NK-92 (cell line): ENCODE results near the gene NUP62.
"Not testable (repeated sequence)": the region's sequence is repeated elsewhere in the genome, so short reads cannot be mapped to it uniquely, and the experiment has no call there.

Source experiments
- DNase-seq: peaks from one replicate; lab custom pipeline; 2025; ENCODE audit not compliant: unreplicated experiment; lab: John Stamatoyannopoulos, UW

The NUP62 gene, protein sequence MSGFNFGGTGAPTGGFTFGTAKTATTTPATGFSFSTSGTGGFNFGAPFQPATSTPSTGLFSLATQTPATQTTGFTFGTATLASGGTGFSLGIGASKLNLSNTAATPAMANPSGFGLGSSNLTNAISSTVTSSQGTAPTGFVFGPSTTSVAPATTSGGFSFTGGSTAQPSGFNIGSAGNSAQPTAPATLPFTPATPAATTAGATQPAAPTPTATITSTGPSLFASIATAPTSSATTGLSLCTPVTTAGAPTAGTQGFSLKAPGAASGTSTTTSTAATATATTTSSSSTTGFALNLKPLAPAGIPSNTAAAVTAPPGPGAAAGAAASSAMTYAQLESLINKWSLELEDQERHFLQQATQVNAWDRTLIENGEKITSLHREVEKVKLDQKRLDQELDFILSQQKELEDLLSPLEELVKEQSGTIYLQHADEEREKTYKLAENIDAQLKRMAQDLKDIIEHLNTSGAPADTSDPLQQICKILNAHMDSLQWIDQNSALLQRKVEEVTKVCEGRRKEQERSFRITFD

DNA sequence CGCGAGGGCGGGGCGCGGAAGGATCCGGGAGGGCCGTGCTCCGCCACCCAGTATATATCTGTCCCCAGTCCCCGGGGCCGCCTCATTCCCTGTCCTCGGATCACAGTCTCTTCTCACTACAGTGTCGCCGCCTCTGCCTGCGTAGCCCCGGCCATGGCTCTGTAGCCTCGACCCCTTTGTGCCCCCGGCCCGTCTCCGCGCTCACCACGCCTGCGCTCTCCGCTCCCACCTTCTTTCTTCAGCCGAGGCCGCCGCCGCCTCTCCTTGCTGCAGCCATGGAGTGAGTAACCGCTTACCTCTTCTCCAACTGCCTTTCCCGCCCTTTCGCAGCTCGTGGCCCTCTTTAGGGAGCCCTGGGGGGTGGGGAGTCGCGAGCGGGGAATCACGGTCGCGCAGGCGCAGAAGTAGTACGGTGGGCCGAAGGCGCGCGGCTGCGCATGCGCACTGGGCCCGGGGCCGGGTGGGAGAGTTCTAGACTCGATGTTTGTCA lies at the start of gene NUP62, which contains the start of gene ATF5:
Gene NUP62, minus strand, starts transcription at position 384 of the 490 bp plus-strand sequence. CDS start 19,697 bp downstream, outside the sequence.
Gene ATF5, plus strand, starts transcription at position 85 of the 490 bp plus-strand sequence. CDS start 1,646 bp downstream, outside the sequence.
- DNase-seq = no peak

DNA sequence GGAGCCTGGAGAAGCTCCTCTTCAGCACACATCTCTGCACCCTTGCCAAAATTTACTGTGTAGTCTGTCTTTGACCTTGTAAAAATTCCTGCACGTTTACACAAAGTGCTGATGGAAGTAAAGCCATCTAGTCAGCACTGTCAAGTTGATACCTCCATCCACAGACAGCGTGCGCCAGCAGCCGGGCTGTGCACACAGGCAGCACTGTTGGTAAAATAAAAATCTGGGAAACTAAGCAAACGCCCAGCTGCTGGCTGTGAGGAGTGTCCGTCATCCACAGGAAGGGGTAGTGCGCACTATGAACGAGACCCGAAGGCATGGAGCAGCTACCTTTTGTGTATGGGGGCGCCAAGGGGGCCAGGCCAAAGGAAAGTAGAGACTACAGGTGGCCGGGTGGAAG lies 49.0 kb upstream of the NUP62 start:
- DNase-seq = no peak

DNA sequence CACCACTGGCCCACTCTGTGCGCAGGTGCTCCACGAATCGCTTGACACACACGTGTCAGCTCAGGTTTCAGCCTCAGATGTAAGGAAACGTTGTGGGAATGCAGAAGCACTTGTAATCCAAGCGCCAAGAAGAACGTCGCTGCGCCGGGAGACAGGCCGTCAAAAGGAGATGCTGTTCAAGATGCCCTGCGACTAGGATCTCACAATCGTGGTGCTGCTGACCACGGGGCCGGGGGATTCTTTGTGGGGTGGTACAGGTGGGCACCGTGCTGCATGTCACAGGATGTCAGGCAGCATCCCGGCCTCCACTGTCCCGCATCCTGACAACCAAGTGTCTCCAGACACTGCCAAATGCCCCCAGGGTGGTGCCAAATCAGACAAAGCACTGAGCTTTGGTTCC lies 48.6 kb upstream of the NUP62 start:
- no peak for DNase-seq

DNA sequence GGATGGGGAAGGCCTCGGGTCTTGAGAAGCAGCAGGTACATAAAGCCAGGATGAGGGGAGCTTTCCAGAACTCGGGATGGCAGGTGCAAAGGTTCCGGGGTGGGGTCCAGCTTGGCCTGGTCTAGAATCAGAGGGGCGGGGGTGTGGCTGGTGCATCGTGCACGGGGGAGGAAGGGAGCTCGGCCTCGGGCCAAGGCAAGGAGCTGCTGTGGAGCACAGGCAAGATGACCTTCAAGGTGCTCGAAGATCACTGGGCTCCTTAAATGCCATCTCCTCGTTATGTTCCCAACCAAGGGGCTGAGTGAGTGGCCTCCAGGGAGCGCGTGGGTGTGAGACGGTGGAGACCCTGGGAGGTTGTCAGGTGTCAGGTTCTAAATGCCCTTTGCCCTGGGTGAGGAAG lies 47.8 kb upstream of the NUP62 start:
- DNase-seq = no peak

DNA sequence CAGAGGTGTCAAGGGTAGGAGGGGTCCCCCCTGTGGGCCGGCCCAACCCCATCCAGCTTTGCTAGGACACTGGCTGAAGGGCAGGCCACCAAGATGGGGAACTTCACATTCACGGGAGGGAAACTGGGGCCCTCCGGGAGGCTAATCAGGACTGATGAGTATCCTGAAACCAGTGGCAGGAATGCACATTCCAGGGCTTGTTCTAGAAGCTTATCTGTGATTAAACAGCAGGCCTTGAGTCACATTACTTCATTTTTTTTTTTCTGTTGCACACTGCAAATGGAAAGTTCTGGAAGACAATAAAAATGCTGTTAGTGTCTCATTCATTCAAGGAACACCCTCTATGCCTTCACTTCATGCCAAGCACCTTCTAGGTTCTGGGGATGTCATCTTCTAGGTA lies 47.2 kb upstream of the NUP62 start:
- no peak for DNase-seq

DNA sequence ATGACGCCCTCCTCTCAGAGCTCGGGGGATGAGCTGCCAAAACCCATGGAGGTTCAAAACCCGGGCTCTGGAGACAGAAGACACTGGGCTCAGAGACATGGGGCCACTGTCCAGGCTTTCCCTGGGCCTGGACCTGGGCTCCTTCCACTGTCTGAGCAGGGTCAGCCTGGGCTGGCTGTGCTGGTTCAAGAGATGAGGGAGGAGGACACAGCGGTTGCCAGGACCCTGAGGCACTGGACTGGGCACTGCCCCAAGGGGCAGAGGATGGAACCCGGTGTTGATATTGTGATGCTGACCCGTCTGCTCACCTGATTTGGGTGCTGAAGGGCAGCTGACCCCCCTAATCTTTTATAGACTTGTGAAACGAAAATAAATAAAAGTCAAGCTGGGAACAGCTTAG lies 45.7 kb upstream of the NUP62 start:
- DNase-seq = no peak

DNA sequence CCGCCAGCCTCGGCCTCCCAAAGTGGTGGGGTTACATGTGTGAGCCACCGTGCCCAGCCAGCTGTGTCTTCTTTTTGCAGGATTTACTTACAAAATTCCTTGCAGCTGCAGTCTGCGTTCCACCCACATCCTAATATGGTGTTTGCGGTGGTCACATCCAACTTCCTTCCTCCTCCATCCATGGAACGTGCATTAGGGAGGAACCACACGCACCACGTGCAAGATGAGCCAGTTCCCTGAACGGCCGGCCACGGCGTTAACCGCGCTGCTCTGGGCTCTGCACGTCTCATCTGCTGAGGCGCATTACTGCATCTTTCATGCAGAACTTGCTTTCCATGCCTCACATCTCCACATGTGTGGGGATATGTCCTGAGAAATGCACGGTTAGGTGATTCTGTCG lies 44.7 kb upstream of the NUP62 start:
- no peak for DNase-seq

DNA sequence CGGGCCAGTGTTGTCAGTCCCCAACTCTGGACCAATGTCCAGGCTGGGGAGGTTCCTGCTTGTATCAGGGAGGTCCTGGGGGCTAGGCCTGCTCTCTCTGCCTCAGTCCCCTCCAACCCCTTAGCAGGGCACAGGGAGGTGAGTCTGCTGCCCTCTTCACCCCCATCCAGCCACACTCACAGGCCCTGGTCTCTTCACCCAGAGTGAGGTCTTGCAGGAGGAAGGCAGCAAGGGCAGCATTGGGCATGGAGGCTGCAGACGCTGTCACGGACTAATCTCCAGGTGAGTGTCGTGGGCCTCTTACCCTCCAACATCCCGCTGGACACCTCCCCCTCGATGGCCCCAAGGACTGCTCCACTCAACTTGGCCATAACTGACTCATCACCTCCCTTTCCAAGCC lies 43.5 kb upstream of the NUP62 start:
- no peak for DNase-seq

DNA sequence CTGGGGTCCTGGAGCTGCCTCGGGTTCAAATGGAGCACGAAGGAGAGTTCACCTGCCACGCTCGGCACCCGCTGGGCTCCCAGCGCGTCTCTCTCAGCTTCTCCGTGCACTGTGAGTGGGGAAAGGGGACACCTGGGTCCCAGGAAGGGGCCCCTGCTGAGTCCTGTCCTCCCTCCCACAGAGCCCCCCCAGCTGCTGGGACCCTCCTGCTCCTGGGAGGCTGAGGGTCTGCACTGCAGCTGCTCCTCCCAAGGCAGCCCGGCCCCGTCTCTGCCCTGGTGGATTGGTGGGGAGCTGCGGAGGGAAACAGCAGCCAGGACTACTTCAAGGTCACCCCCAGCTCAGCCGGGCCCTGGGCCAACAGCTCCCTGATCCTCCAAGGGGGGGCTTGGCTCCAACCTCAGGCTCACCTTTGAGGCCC lies 42.7 kb upstream of the NUP62 start:
- DNase-seq = no peak

DNA sequence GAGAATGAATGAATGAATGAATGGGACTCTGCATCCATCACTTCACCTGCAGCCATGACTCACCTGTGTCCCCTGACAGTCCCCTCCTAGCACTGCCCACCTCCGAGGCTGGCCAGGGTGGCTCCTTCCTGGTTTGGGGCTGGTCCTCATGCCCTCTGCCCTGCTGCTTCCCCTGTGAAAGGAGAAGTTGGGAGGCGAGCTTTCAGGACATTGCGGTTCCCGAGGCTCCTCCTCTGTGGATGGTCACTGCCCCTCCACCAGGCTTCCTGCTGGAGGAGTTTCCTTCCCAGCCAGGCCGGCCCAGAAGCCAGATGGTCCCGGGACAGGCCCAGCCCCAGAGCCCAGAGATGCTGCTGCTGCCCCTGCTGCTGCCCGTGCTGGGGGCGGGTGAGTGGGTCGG lies 40.1 kb upstream of the NUP62 start:
- not testable (repeated sequence) for DNase-seq

DNA sequence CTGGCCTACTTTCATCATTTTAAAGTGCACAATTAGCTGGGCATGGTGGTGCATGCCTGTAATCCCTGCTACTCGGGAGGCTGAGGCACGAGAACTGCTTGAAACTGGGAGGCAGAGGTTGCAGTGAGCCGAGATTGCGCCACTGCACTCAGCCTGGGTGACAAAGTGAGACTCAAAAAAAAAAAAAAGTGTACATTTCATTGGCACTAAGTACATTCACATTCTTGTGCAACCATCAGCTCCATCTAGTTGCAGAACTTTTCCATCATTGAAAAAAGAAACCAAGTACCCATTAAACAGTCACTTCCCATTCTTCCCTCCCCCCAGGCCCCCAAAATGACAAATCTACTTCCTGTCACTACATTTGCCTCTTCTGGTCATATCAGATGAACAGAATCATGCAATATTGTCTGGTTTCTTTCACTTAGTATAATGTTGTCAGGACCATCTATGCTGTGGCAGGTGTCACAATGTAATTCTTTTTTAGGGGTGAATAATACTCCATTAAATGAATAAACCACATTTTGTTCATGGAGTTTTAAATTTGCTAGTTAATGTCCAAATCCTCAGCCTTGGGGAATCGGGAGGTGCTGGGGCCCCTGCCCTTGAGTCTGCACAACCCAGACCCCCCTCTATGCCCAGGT lies 39.1 kb upstream of the NUP62 start:
- no peak for DNase-seq

DNA sequence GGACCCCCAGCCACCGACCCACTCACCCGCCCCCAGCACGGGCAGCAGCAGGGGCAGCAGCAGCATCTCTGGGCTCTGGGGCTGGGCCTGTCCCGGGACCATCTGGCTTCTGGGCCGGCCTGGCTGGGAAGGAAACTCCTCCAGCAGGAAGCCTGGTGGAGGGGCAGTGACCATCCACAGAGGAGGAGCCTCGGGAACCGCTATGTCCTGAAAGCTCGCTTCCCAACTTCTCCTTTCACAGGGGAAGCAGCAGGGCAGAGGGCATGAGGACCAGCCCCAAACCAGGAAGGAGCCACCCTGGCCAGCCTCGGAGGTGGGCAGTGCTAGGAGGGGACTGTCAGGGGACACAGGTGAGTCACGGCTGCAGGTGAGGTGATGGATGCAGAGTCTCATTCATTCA lies 31.7 kb upstream of the NUP62 start, which contains the start of gene SIGLEC11:
Gene SIGLEC11, minus strand, starts transcription at position 193 of the 400 bp plus-strand sequence. Its CDS starts 91 bp downstream, at position 102.
- not testable (repeated sequence) for DNase-seq

DNA sequence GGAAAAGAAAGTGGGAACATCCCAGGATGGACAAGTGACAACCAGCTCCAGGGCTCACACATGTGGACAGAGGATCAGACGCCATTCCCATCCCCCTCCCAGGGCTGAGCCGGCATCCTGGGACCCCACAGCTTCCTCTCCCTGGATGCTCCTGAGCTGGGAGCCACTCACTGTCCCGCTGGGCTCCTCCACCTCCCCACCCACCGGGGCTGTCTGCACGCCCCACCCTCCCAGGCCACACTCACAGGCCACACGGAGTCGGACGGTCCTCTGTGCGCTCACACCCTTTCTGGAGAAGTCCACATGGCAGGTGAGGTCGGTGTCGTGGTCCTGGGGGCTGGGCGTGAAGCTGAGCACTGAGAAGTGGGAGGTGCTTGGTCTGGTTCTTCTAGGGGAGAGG lies 30.6 kb upstream of the NUP62 start:
- not testable (repeated sequence) for DNase-seq

DNA sequence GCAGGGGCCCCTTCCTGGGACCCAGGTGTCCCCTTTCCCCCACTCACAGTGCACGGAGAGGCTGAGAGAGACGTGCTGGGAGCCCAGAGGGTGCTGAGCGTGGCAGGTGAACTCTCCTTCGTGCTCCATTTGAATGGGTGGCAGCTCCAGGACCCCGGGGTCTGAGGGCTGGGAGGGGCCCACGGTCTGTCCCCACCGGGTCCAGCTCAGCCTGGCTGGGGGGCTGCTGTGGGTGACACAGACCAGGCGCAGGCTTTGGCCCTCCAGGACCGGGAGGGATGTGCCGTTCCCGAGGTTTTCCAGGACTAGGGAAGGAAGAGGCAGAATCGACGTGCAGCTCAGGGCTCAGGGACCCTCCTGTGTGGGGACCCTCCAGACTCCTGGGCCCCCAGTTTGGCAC lies 29.3 kb upstream of the NUP62 start:
- DNase-seq = not testable (repeated sequence)

DNA sequence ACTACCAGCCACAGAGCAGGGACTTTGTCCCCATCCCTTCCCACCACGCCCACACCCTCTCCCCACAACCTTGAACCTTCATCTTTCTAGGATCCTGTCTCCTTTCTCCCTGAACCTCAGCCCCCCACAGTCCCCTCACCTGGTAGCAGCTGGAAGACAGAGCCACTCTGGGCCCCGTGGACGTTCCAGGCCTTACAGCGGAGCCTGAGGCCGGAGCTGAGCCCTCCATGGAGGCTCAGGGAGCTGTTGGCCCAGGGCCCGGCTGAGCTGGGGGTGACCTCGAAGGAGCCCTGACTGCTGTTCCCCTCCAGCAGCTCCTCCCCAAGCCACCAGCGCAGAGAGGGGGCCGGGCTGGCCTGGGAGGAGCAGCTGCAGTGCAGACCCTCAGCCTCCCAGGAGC lies 28.8 kb upstream of the NUP62 start:
- DNase-seq = not testable (repeated sequence)

DNA sequence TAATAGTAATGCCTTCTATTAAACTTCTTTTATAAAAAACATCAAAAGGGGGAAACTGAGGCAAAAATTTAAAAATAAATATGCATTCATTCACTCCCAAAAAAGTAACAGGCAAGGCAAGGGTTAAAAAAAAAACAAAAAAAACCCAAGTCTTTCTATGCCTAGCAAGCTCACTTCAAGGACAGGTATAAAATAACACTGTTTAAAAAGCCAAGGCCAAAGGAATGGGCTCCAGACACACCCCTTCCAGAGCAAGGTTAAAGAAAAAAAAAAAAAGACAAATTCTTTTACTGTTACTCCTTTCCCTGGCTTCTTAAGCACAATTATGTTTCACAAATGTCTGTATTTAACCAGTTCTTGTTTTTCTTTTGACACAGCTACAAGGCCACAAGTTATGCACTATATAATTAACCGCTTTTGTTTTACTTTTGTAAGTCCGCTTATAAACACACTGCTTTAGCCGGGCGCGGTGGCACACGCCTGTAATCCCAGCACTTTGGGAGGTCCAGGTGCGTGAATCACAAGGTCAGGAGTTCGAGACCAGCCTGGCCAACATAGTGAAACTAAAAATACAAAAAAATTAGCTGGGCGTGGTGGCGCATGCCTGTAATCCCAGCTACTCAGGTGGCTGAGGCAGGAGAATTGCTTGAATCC lies 28.1 kb upstream of the NUP62 start:
- DNase-seq = no peak

DNA sequence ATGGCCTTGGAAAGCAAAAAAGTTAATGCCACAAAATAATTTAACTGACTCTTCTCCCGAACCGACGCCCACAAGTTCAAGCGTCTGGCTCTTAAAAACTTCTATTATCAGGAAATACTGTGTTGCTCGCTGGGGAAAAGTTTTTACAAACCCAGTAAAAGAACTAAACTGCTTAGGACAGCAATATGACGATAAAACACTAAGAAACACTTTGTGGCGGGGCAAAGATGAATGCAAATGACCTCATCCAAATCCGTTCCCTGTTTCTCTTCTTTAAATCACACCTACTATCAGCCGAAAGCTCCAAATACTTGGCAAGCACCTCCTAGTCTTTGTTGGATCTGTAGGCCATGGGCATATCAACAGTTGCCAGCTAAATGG lies 26.8 kb upstream of the NUP62 start:
- DNase-seq = no peak

DNA sequence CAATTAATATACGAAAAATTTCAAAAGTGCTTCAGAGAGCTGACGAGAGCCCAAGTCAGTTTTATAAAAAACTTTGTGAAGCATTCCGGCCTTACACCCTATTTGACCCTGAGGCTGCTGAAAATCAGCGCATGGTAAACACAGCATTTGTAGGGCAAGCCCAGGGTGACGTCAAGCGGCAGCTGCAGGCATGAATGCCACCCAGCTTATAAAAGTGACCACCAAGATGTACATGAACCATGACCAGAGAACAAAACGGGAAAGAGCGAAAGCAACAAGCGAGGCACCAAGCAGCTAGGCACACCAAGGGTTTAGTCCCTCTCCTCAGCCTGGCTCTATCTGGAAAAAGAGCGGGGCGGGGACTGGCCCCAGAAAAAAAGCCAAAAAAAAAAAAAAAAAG lies 25.6 kb upstream of the NUP62 start:
- no peak for DNase-seq

DNA sequence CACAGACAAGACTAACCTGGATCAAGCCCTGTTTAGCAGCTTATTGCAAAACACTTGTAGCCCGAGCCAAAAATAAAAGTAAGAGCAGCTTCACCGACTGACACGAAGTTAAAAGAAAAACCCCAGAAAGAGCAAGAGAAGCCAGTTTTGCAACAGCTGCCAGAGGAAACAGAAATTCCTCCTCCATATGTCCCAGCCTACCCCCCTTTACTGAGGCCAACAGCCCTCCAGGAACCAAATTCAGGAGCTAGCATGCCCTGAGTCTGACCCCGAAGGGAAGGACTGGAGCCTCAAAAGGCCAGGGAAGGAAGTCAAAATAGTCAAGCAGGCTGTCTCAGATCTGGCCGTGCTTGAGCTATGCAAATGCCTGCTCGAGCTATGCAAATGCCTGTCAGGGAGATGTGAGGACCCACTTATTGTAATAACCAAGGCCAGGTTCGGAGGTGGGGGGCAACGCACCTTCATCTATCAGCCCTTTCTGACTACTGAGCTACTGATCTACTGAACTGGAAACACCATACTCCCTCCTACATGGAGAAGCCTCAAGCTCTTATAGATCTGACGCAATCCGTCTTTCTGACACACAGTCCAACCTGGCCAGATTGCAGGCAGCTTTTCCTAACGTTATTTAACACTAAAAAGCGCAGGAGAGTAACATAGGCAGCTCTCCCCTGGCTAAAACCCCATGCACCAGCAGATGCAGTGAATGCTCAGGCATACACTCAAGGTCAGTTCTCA lies 25.0 kb upstream of the NUP62 start:
- DNase-seq = no peak

DNA sequence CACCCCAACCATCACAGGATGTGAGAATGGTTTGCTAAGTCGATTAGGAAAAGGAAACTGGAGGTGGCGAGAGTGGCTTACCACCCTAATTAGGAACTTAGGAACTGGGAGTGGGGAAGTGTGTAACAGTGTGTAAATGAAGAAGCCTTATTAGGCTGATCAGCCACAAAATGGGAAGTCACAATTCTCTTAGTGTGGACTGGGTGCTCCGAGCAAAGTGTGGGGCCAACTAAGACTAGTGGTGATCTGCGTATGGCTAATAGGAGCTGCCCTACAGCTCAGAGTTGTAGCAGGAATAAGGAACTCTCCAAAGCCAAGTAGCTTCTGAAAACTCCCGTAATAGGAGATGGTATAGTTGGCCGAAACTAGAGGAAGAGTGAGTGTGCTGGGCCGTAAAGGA lies 24.1 kb upstream of the NUP62 start:
- DNase-seq = no peak

DNA sequence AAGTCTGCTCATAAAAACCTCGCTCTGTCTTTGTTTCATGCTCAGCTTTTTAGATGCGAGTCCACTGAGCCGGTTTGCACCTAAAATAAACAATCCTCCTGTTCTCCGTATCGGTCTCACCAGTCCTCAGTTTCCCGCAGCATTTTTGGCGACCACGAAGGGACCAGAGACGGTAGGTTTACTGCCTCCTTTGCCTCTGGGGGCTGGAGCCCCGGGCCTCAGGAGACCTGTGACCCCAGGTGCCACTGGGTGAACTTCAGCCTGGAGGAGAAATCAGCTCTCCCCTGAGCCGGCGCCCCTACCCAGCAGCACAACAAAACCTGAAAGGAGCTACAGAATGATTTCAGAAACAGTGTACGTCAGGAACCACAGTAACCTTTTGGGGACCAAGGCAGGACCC lies 23.6 kb upstream of the NUP62 start:
- no peak for DNase-seq
